ENCODE measurements around the gene KLRC1.
"Not testable (repeated sequence)": the region's sequence is repeated elsewhere in the genome, so short reads cannot be mapped to it uniquely, and the experiment has no call there.

Gene KLRC1

GRCh38 chr12:10453156-10453555 lies at the start of gene KLRC1:
Gene KLRC1 (minus strand): TSS chr12:10453377. CDS start chr12:10451156, 2,221 bp downstream.
- H3K9ac ChIP-seq (ENCODE audit: low read length): no peak within 1 kb of the TSS
- no peak within 1 kb of the TSS for H3K27ac ChIP-seq (ENCODE audit: low read depth, low read length)

GRCh38 chr12:10501030-10501429 lies 47.9 kb upstream of the KLRC1 start:
- Histone ChIP-seq H3K4me3 (ENCODE audit: low read depth in 1 of 2, low read length in 2 of 2) (no peak overlapping the region), H3K9ac (ENCODE audit: low read length) (no peak overlapping the region), H3K36me3 (ENCODE audit: insufficient read depth, low read length) (no peaks in the 10 kb centered on the region), H3K4me1 (ENCODE audit: insufficient read depth, low read length) (no peaks in the 10 kb centered on the region), H3K27me3 (ENCODE audit: control insufficient read depth in 1 of 2, insufficient read depth in 2 of 2, low read length in 2 of 2) (no peaks in the 10 kb centered on the region), H3K9me3 (ENCODE audit: low read length) (no peaks in the 10 kb centered on the region), H3K27ac (ENCODE audit: low read depth, low read length) (no peak overlapping the region)

More at GRCh38 chr12:10453156-10453555, at the start of gene KLRC1:
- Histone ChIP-seq H3K9me3 (ENCODE audit: low read length) (peaks cover 6% of the 10 kb centered on the region), H3K27me3 (ENCODE audit: control insufficient read depth in 1 of 2, insufficient read depth in 2 of 2, low read length in 2 of 2) (no peaks in the 10 kb centered on the region), H3K36me3 (ENCODE audit: insufficient read depth, low read length) (no peaks in the 10 kb centered on the region), H3K4me1 (ENCODE audit: insufficient read depth, low read length) (no peaks in the 10 kb centered on the region), H3K4me3 (ENCODE audit: low read depth in 1 of 2, low read length in 2 of 2) (no peak within 1 kb of the TSS)

GRCh38 chr12:10498042-10498441 lies 44.9 kb upstream of the KLRC1 start:
- Histone ChIP-seq H3K27ac (ENCODE audit: low read depth, low read length) (no peak overlapping the region), H3K4me1 (ENCODE audit: insufficient read depth, low read length) (no peaks in the 10 kb centered on the region), H3K36me3 (ENCODE audit: insufficient read depth, low read length) (no peaks in the 10 kb centered on the region), H3K27me3 (ENCODE audit: control insufficient read depth in 1 of 2, insufficient read depth in 2 of 2, low read length in 2 of 2) (no peaks in the 10 kb centered on the region), H3K4me3 (ENCODE audit: low read depth in 1 of 2, low read length in 2 of 2) (no peak overlapping the region), H3K9ac (ENCODE audit: low read length) (no peak overlapping the region), H3K9me3 (ENCODE audit: low read length) (no peaks in the 10 kb centered on the region)

- Histone ChIP-seq H3K4me1 (ENCODE audit: insufficient read depth, low read length) (no peaks in the 10 kb centered on the region), H3K4me3 (ENCODE audit: low read depth in 1 of 2, low read length in 2 of 2) (no peak overlapping the region), H3K27me3 (ENCODE audit: control insufficient read depth in 1 of 2, insufficient read depth in 2 of 2, low read length in 2 of 2) (no peaks in the 10 kb centered on the region), H3K9me3 (ENCODE audit: low read length) (no peaks in the 10 kb centered on the region), H3K9ac (ENCODE audit: low read length) (no peak overlapping the region), H3K36me3 (ENCODE audit: insufficient read depth, low read length) (no peaks in the 10 kb centered on the region), H3K27ac (ENCODE audit: low read depth, low read length) (no peak overlapping the region)
Measured at GRCh38 chr12:10497602-10498001, 44.4 kb upstream of the KLRC1 start.

- Histone ChIP-seq H3K9ac (ENCODE audit: low read length) (no peak overlapping the region), H3K9me3 (ENCODE audit: low read length) (no peaks in the 10 kb centered on the region), H3K4me1 (ENCODE audit: insufficient read depth, low read length) (no peaks in the 10 kb centered on the region), H3K4me3 (ENCODE audit: low read depth in 1 of 2, low read length in 2 of 2) (no peak overlapping the region), H3K36me3 (ENCODE audit: insufficient read depth, low read length) (no peaks in the 10 kb centered on the region), H3K27me3 (ENCODE audit: control insufficient read depth in 1 of 2, insufficient read depth in 2 of 2, low read length in 2 of 2) (no peaks in the 10 kb centered on the region), H3K27ac (ENCODE audit: low read depth, low read length) (no peak overlapping the region)
Measured at GRCh38 chr12:10491766-10492165, 38.6 kb upstream of the KLRC1 start.

- H3K36me3 ChIP-seq (ENCODE audit: insufficient read depth, low read length); H3K9ac ChIP-seq (ENCODE audit: low read length); H3K4me1 ChIP-seq (ENCODE audit: insufficient read depth, low read length); H3K9me3 ChIP-seq (ENCODE audit: low read length); H3K27me3 ChIP-seq (ENCODE audit: control insufficient read depth in 1 of 2, insufficient read depth in 2 of 2, low read length in 2 of 2); H3K27ac ChIP-seq (ENCODE audit: low read depth, low read length); H3K4me3 ChIP-seq (ENCODE audit: low read depth in 1 of 2, low read length in 2 of 2): not testable (repeated sequence)
Measured at GRCh38 chr12:10487328-10487727, 34.2 kb upstream of the KLRC1 start.

GRCh38 chr12:10481901-10482300 lies 28.7 kb upstream of the KLRC1 start:
- not testable (repeated sequence) for H3K4me1 ChIP-seq (ENCODE audit: insufficient read depth, low read length); H3K36me3 ChIP-seq (ENCODE audit: insufficient read depth, low read length); H3K27ac ChIP-seq (ENCODE audit: low read depth, low read length); H3K27me3 ChIP-seq (ENCODE audit: control insufficient read depth in 1 of 2, insufficient read depth in 2 of 2, low read length in 2 of 2); H3K9me3 ChIP-seq (ENCODE audit: low read length); H3K9ac ChIP-seq (ENCODE audit: low read length); H3K4me3 ChIP-seq (ENCODE audit: low read depth in 1 of 2, low read length in 2 of 2)

GRCh38 chr12:10472808-10473207 lies 19.6 kb upstream of the KLRC1 start:
- not testable (repeated sequence) for H3K4me3 ChIP-seq (ENCODE audit: low read depth in 1 of 2, low read length in 2 of 2); H3K9ac ChIP-seq (ENCODE audit: low read length); H3K9me3 ChIP-seq (ENCODE audit: low read length); H3K4me1 ChIP-seq (ENCODE audit: insufficient read depth, low read length); H3K36me3 ChIP-seq (ENCODE audit: insufficient read depth, low read length); H3K27ac ChIP-seq (ENCODE audit: low read depth, low read length); H3K27me3 ChIP-seq (ENCODE audit: control insufficient read depth in 1 of 2, insufficient read depth in 2 of 2, low read length in 2 of 2)

GRCh38 chr12:10469701-10470100 lies 16.5 kb upstream of the KLRC1 start:
- H3K27ac ChIP-seq (ENCODE audit: low read depth, low read length): no peak overlapping the region
- no peak overlapping the region for H3K4me3 ChIP-seq (ENCODE audit: low read depth in 1 of 2, low read length in 2 of 2)
- H3K9me3 ChIP-seq (ENCODE audit: low read length): no peaks in the 10 kb centered on the region
- H3K9ac ChIP-seq (ENCODE audit: low read length): no peak overlapping the region
- no peaks in the 10 kb centered on the region for H3K36me3 ChIP-seq (ENCODE audit: insufficient read depth, low read length)
- H3K4me1 ChIP-seq (ENCODE audit: insufficient read depth, low read length): no peaks in the 10 kb centered on the region
- no peaks in the 10 kb centered on the region for H3K27me3 ChIP-seq (ENCODE audit: control insufficient read depth in 1 of 2, insufficient read depth in 2 of 2, low read length in 2 of 2)

GRCh38 chr12:10466311-10466710 lies 13.1 kb upstream of the KLRC1 start:
- Histone ChIP-seq H3K4me3 (ENCODE audit: low read depth in 1 of 2, low read length in 2 of 2) (no peak overlapping the region), H3K27me3 (ENCODE audit: control insufficient read depth in 1 of 2, insufficient read depth in 2 of 2, low read length in 2 of 2) (no peaks in the 10 kb centered on the region), H3K9me3 (ENCODE audit: low read length) (no peaks in the 10 kb centered on the region), H3K9ac (ENCODE audit: low read length) (no peak overlapping the region), H3K4me1 (ENCODE audit: insufficient read depth, low read length) (no peaks in the 10 kb centered on the region), H3K27ac (ENCODE audit: low read depth, low read length) (no peak overlapping the region), H3K36me3 (ENCODE audit: insufficient read depth, low read length) (no peaks in the 10 kb centered on the region)

- H3K27ac ChIP-seq (ENCODE audit: low read depth, low read length): no peak overlapping the region
- H3K9me3 ChIP-seq (ENCODE audit: low read length): peaks cover 6% of the 10 kb centered on the region
- H3K4me3 ChIP-seq (ENCODE audit: low read depth in 1 of 2, low read length in 2 of 2): no peak overlapping the region
- H3K36me3 ChIP-seq (ENCODE audit: insufficient read depth, low read length): no peaks in the 10 kb centered on the region
- no peaks in the 10 kb centered on the region for H3K4me1 ChIP-seq (ENCODE audit: insufficient read depth, low read length)
- no peak overlapping the region for H3K9ac ChIP-seq (ENCODE audit: low read length)
- H3K27me3 ChIP-seq (ENCODE audit: control insufficient read depth in 1 of 2, insufficient read depth in 2 of 2, low read length in 2 of 2): no peaks in the 10 kb centered on the region
Measured at GRCh38 chr12:10457760-10458159, 4.6 kb upstream of the KLRC1 start.

- H3K27ac ChIP-seq (ENCODE audit: low read depth, low read length): no peak overlapping the region
- no peak overlapping the region for H3K4me3 ChIP-seq (ENCODE audit: low read depth in 1 of 2, low read length in 2 of 2)
- peaks cover 6% of the 10 kb centered on the region for H3K9me3 ChIP-seq (ENCODE audit: low read length)
- H3K27me3 ChIP-seq (ENCODE audit: control insufficient read depth in 1 of 2, insufficient read depth in 2 of 2, low read length in 2 of 2): no peaks in the 10 kb centered on the region
- no peaks in the 10 kb centered on the region for H3K36me3 ChIP-seq (ENCODE audit: insufficient read depth, low read length)
- no peak overlapping the region for H3K9ac ChIP-seq (ENCODE audit: low read length)
- no peaks in the 10 kb centered on the region for H3K4me1 ChIP-seq (ENCODE audit: insufficient read depth, low read length)
Measured at GRCh38 chr12:10456856-10457255, 3.7 kb upstream of the KLRC1 start.
